Mesenchymal stem cell (in vitro differentiated cells and primary cell): ENCODE measurements around the gene LMNA.
"Not testable (repeated sequence)": the region's sequence is repeated elsewhere in the genome, so short reads cannot be mapped to it uniquely, and the experiment has no call there.

ENCODE experiments used
- DNase-seq: peaks from one replicate; pipeline ENCODE4 v3.0.0-alpha.2; 2013
- H2AFZ ChIP-seq: one replicate; pipeline ENCODE4 v1.6.1; 2013; ENCODE audit warnings: low read depth, mild to moderate bottlenecking, control low read depth, inconsistent platforms, low read length, moderate library complexity
- H2AK5ac ChIP-seq: 2 replicates; pipeline ENCODE4 v1.6.1; 2013; ENCODE audit warnings: low read length, moderate library complexity, mild to moderate bottlenecking, inconsistent platforms; ENCODE audit not compliant: severe bottlenecking
- H2BK120ac ChIP-seq: one replicate; pipeline ENCODE4 v1.6.1; 2013; ENCODE audit warnings: low read depth, mild to moderate bottlenecking, inconsistent platforms, low read length, moderate library complexity
- H2BK12ac ChIP-seq, 2 experiments: one replicate each; pipeline ENCODE4 v1.6.1; 2013; ENCODE audit warnings: inconsistent platforms in 2 of 2, low read length in 2 of 2, mild to moderate bottlenecking in 2 of 2, moderate library complexity in 2 of 2, control low read depth in 1 of 2
- H2BK15ac ChIP-seq: one replicate; pipeline ENCODE4 v1.6.1; 2013; ENCODE audit warnings: mild to moderate bottlenecking, low read depth, inconsistent platforms; ENCODE audit not compliant: poor library complexity, severe bottlenecking
- H2BK5ac ChIP-seq: 2 replicates; pipeline ENCODE4 v1.6.1; 2013; ENCODE audit warnings: low read depth, mild to moderate bottlenecking, low read length, control low read depth, inconsistent platforms; ENCODE audit not compliant: poor library complexity, severe bottlenecking
- H3K14ac ChIP-seq, 2 experiments: one replicate each; pipeline ENCODE4 v1.6.1; 2013; ENCODE audit warnings: inconsistent platforms in 2 of 2, low read length in 2 of 2, control low read depth in 1 of 2, mild to moderate bottlenecking in 1 of 2, moderate library complexity in 1 of 2
- H3K18ac ChIP-seq, 2 experiments: one replicate each; pipeline ENCODE4 v1.6.1; 2013; ENCODE audit warnings: inconsistent platforms in 2 of 2, low read length in 2 of 2, control low read depth in 1 of 2, low read depth in 1 of 2, mild to moderate bottlenecking in 1 of 2
- H3K23ac ChIP-seq, 2 experiments: one replicate each; pipeline ENCODE4 v1.6.1; 2013; ENCODE audit warnings: inconsistent platforms in 2 of 2, low read length in 2 of 2, mild to moderate bottlenecking in 2 of 2, moderate library complexity in 2 of 2, control low read depth in 1 of 2
- H3K27ac ChIP-seq: 2 replicates; pipeline ENCODE4 v1.5.1; 2013; ENCODE audit warnings: mild to moderate bottlenecking, moderate library complexity, low read length, control low read depth, inconsistent platforms; ENCODE audit not compliant: poor library complexity, severe bottlenecking
- H3K27me3 ChIP-seq, 2 experiments: 2 replicates each; pipeline versions ENCODE4 v1.6.1 to v1.7.0; 2013; ENCODE audit warnings: low read length in 2 of 2, mild to moderate bottlenecking in 2 of 2, moderate library complexity in 2 of 2, control low read depth in 1 of 2, inconsistent platforms in 1 of 2; ENCODE audit not compliant: control insufficient read depth in 1 of 2, insufficient read depth in 1 of 2
- H3K36me3 ChIP-seq, 2 experiments: 2 replicates each; pipeline versions ENCODE4 v1.6.1 to v1.7.0; 2013; ENCODE audit warnings: low read length in 2 of 2, control low read depth in 1 of 2, inconsistent platforms in 1 of 2, low read depth in 1 of 2, mild to moderate bottlenecking in 1 of 2; ENCODE audit not compliant: insufficient read depth in 2 of 2, control insufficient read depth in 1 of 2
- H3K4ac ChIP-seq, 2 experiments: one replicate each; pipeline ENCODE4 v1.6.1; 2013; ENCODE audit warnings: inconsistent platforms in 2 of 2, low read length in 2 of 2, mild to moderate bottlenecking in 2 of 2, moderate library complexity in 2 of 2, control low read depth in 1 of 2, low read depth in 1 of 2
- H3K4me1 ChIP-seq: 2 replicates; pipeline ENCODE4 v1.6.1; 2013; ENCODE audit warnings: low read depth, low read length, control low read depth; ENCODE audit not compliant: control insufficient read depth, insufficient read depth
- H3K4me2 ChIP-seq: 2 replicates; pipeline ENCODE4 v1.6.1; 2013; ENCODE audit warnings: low read length, mild to moderate bottlenecking, inconsistent platforms; ENCODE audit not compliant: poor library complexity, severe bottlenecking
- H3K4me3 ChIP-seq, 2 experiments: 2 replicates each; pipeline versions ENCODE4 v1.5.1 to v1.7.0; 2013; ENCODE audit warnings: low read length in 2 of 2, mild to moderate bottlenecking in 2 of 2, control low read depth in 1 of 2, low read depth in 1 of 2; ENCODE audit not compliant: insufficient read depth in 1 of 2
- H3K79me1 ChIP-seq: replicated peaks from 2 replicates; pipeline ENCODE4 v1.6.1; 2013; ENCODE audit warnings: mild to moderate bottlenecking, control low read depth, low read length, inconsistent platforms; ENCODE audit not compliant: poor library complexity, severe bottlenecking
- H3K9ac ChIP-seq: 2 replicates; pipeline ENCODE4 v1.7.0; 2013; ENCODE audit warnings: mild to moderate bottlenecking, low read length, moderate library complexity
- H3K9me3 ChIP-seq: 2 replicates; pipeline ENCODE4 v1.7.0; 2013; ENCODE audit warnings: mild to moderate bottlenecking, low read length; ENCODE audit not compliant: control insufficient read depth
- H4K8ac ChIP-seq: one replicate; pipeline ENCODE4 v1.6.1; 2013; ENCODE audit warnings: inconsistent platforms, mild to moderate bottlenecking, low read length, moderate library complexity
- H4K91ac ChIP-seq: one replicate; pipeline ENCODE4 v1.6.1; 2013; ENCODE audit warnings: mild to moderate bottlenecking, low read length, inconsistent platforms
- WGBS: methylation state at CpG from one replicate; pipeline ENCODE4 v1.1.7; 2013; ENCODE audit warnings: mixed read lengths; 5-methylcytosine and 5-hydroxymethylcytosine counted together

The LMNA gene

DNA sequence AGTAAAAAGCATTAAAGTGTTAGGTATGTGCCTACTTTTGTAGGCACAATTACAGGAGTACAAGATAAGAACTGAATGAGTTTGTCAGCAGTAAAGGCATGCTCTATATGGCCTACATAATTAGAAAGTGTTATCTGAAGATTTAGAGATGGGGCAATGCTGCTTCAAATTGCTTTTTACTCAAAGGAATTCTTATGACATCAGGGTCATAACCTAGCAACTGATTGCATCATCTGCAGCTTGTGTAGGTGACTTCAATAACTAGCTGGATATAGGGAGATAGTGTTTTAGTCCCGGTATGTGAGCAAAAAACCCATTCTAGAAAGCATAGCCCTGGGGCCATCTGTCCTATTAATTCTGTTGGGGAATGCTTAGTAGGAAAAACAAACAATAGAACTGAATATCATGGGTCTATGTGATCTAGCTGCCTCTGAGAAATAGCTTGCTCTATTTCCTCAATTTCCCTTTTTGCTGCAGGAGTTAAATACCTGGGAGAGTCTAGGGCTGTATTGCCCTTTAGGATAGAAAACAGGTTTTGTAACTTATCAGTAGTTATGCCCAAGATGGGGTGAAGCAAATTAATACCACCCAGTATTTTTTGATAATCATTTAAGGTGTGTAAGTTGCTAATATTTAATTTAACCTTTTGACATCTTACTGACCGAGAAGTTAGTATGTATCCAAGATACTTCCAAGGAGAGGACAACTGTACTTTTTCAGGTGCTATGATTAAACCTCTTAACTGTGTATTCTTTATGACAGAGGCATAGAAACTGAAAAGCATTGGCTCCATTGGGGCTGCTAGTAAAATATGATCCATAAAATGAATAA, 72.1 kb downstream of the LMNA start:
- not testable (repeated sequence) for H3K9ac ChIP-seq, H3K9me3 ChIP-seq, H3K14ac ChIP-seq, DNase-seq, H3K4me2 ChIP-seq, H3K27ac ChIP-seq, H2BK15ac ChIP-seq, H2AFZ ChIP-seq, H3K4ac ChIP-seq, H4K91ac ChIP-seq, H3K4me3 ChIP-seq, H2AK5ac ChIP-seq, H3K27me3 ChIP-seq, H3K36me3 ChIP-seq, H3K79me1 ChIP-seq, H3K4me1 ChIP-seq, H2BK5ac ChIP-seq, H3K23ac ChIP-seq, H2BK12ac ChIP-seq, H4K8ac ChIP-seq, H2BK120ac ChIP-seq, H3K18ac ChIP-seq
- 94% methylated on average over 1 of the region's 2 CpGs for WGBS
